K562 (cell line): ENCODE results near the gene MIB2. TPM values are rescaled to one million over a fixed set of nuclear protein-coding genes. Genes with fewer than 3 reads are reported as not detected.

Source experiments
- ARID1B ChIP-seq: fragments of 450-650 bp; IDR thresholded peaks from 2 replicates; pipeline ENCODE4 v1.6.1; 2016; ENCODE audit warnings: antibody characterized with exemption, mild to moderate bottlenecking, inconsistent platforms
- C11orf30 ChIP-seq: fragments of 450-650 bp; IDR thresholded peaks from 2 replicates; pipeline ENCODE4 v1.6.1; 2016; ENCODE audit warnings: low read depth, mild to moderate bottlenecking
- GABPB1 ChIP-seq: sonication (generic); formaldehyde crosslinking; IDR thresholded peaks from 2 replicates; pipeline ENCODE4 v1.8.0; 2022; ENCODE audit warnings: mild to moderate bottlenecking, missing genetic modification reagents
- L3MBTL2 ChIP-seq: fragments of 450-650 bp; IDR thresholded peaks from 2 replicates; pipeline ENCODE4 v1.6.1; 2016; ENCODE audit warnings: mild to moderate bottlenecking, moderate library complexity
- NRF1 ChIP-seq, 2 experiments: fragments of 450-650 bp; IDR thresholded peaks in 1 of 2; conservative IDR thresholded peaks in 1 of 2; 2 replicates each; pipeline ENCODE4 v1.6.1; 2014; ENCODE audit warnings: mild to moderate bottlenecking in 2 of 2
- PHF20 ChIP-seq: fragments of 450-650 bp; IDR thresholded peaks from 2 replicates; pipeline ENCODE4 v1.6.1; 2018; ENCODE audit not compliant: partially characterized antibody
- TOE1 ChIP-seq, 2 experiments: fragments of 450-650 bp in 1 of 2; sonication (generic) in 1 of 2; formaldehyde crosslinking in 1 of 2; IDR thresholded peaks; 2 replicates each; pipeline versions ENCODE4 v1.7.1 to v1.8.0; 2016 to 2022; ENCODE audit warnings: borderline replicate concordance in 2 of 2, mild to moderate bottlenecking in 2 of 2, antibody characterized with exemption in 1 of 2, inconsistent platforms in 1 of 2, low read depth in 1 of 2, missing genetic modification reagents in 1 of 2, moderate library complexity in 1 of 2
- ZFP36 ChIP-seq: fragments of 150-350 bp; IDR thresholded peaks from 2 replicates; pipeline ENCODE4 v1.6.1; 2018; ENCODE audit warnings: low read length, low read depth; ENCODE audit not compliant: partially characterized antibody
- ZNF121 ChIP-seq: sonication (generic); formaldehyde crosslinking; conservative IDR thresholded peaks from 2 replicates; pipeline ENCODE4 v1.8.0; 2022; ENCODE audit warnings: missing genetic modification reagents
- ZNF583 ChIP-seq: fragments of 250-450 bp; sonication (Bioruptor Pico); IDR thresholded peaks from 2 replicates; pipeline ENCODE4 v1.4.0; 2020
- ZNF717 ChIP-seq: fragments of 250-450 bp; sonication (Bioruptor Pico); IDR thresholded peaks from 2 replicates; pipeline ENCODE4 v1.5.0; 2021
- polyA plus RNA-seq, 8 experiments: library from polyadenylated mRNA; depleted of rRNA in 4 of 8; stranded (reverse) in 5 of 8; unstranded in 3 of 8; fragments of >200 nt; fragmentation: Nextera tagmentation in 2 of 8; fragmentation: Illumina TruSeq in 1 of 8; extraction: Ambion mirVana in 2 of 8; extraction: Trizol in 1 of 8; gene quantifications; 2 replicates each; pipeline versions ENCODE4 v1.2.1 to v1.2.3, GENCODE V29; 2011 to 2014; ENCODE audit warnings: inconsistent platforms in 1 of 8, missing spikeins in 1 of 8
- total RNA-seq, 7 experiments: library from RNA; depleted of rRNA in 6 of 7; stranded (reverse); fragments of >200 nt in 6 of 7; fragmentation: Illumina TruSeq in 2 of 7; extraction: Trizol in 2 of 7; gene quantifications; 2 replicates each; pipeline versions ENCODE4 v1.2.1 to v1.2.3, GENCODE V29; 2011 to 2021; ENCODE audit warnings: low replicate concordance in 1 of 7
- TF ChIP-seq, protein P1 (sequence below): fragments of 450-650 bp; IDR thresholded peaks from 2 replicates; pipeline ENCODE4 v1.6.1; 2014; ENCODE audit warnings: low read depth, mild to moderate bottlenecking, moderate library complexity, borderline replicate concordance
- TF ChIP-seq, protein P2 (sequence below): sonication (generic); formaldehyde crosslinking; IDR thresholded peaks from 2 replicates; pipeline ENCODE4 v1.8.1; 2022; ENCODE audit warnings: missing genetic modification reagents
- TF ChIP-seq, protein P3 (sequence below): sonication (generic); formaldehyde crosslinking; IDR thresholded peaks from 2 replicates; pipeline ENCODE4 v1.8.0; 2022; ENCODE audit warnings: mild to moderate bottlenecking, missing genetic modification reagents
- TF ChIP-seq, protein P4 (sequence below): fragments of 250-450 bp; sonication (Bioruptor Pico); IDR thresholded peaks from 2 replicates; pipeline ENCODE4 v1.5.0; 2021; ENCODE audit warnings: mild to moderate bottlenecking, moderate library complexity

MIB2 gene
- total and polyA plus RNA-seq, 9 of the 15 experiments (the other 6 are each of a cell fraction or from before 2014, with no cell fraction given), result 0.04 to 17.0 (median 4.9) TPM; not detected in 1

DNA sequence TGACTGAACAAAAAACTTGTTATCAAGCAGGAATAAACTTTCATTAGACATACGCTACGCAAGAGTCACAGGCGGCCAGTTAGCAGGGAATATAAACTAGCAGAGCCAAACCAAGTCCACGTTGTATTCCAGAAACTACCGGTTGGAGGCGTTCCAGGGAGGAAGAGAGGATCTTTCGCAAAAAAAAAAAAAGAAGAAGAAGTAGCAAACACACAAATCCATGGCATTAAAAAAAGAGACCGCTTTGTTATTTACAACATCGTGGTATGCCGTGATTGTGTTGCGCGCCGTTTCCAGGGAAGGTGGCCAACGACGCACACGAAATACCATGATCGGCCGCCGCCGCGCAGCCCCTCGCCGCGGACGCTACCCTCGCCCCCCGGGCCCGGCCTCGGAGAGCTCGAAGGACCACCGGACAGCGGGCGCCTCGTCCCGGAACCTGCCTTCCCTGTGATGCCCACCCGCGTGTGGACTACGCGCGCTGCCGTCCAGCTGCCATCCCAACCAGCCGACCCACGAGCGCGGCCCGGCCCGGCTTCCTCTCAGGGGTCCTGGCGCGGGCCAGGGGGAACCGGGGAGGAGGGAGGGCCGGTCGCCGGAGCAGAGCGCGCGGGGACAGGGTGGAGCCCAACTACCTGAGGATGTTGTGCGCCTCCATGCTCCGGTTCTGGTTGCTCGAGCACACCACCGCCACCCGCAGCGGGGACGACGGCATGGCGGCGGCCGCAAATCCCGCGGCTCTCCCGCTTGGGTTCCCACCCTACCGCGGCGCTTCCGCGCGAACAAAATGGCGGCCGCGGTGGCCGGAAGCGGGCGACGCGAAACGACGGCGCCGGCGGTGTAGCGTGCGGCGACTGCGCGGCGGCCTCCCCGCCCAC, 41.2 kb upstream of the MIB2 start (continued):
- 0 out of 2 replicates have a peak, but pooled peaks have one; percentile 31 for TF ChIP-seq ZNF717 (CRISPR knock-in tag)
- no peak for TF ChIP-seq C11orf30
- TF ChIP-seq ZNF121 (CRISPR knock-in tag), result no peak
- TF ChIP-seq TOE1 (IDR thresholded peaks at IDR 0.05; ENCODE audit: borderline replicate concordance), result no peak; the same call in 1 of the 2 replicates
- no peak; the same call in none of the 2 replicates for TF ChIP-seq TOE1 (CRISPR knock-in tag; IDR thresholded peaks at IDR 0.05; ENCODE audit: borderline replicate concordance, low read depth)
- no peak for TF ChIP-seq ZNF583
- TF ChIP-seq, protein P1, sequence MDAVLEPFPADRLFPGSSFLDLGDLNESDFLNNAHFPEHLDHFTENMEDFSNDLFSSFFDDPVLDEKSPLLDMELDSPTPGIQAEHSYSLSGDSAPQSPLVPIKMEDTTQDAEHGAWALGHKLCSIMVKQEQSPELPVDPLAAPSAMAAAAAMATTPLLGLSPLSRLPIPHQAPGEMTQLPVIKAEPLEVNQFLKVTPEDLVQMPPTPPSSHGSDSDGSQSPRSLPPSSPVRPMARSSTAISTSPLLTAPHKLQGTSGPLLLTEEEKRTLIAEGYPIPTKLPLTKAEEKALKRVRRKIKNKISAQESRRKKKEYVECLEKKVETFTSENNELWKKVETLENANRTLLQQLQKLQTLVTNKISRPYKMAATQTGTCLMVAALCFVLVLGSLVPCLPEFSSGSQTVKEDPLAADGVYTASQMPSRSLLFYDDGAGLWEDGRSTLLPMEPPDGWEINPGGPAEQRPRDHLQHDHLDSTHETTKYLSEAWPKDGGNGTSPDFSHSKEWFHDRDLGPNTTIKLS, result no peak
- TF ChIP-seq ZFP36, result no peak
- TF ChIP-seq, protein P2, sequence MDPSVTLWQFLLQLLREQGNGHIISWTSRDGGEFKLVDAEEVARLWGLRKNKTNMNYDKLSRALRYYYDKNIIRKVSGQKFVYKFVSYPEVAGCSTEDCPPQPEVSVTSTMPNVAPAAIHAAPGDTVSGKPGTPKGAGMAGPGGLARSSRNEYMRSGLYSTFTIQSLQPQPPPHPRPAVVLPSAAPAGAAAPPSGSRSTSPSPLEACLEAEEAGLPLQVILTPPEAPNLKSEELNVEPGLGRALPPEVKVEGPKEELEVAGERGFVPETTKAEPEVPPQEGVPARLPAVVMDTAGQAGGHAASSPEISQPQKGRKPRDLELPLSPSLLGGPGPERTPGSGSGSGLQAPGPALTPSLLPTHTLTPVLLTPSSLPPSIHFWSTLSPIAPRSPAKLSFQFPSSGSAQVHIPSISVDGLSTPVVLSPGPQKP, result peak; percentile 78; the same call in 1 of the 2 replicates
- TF ChIP-seq GABPB1, result peak; percentile 52
- TF ChIP-seq, protein P3, sequence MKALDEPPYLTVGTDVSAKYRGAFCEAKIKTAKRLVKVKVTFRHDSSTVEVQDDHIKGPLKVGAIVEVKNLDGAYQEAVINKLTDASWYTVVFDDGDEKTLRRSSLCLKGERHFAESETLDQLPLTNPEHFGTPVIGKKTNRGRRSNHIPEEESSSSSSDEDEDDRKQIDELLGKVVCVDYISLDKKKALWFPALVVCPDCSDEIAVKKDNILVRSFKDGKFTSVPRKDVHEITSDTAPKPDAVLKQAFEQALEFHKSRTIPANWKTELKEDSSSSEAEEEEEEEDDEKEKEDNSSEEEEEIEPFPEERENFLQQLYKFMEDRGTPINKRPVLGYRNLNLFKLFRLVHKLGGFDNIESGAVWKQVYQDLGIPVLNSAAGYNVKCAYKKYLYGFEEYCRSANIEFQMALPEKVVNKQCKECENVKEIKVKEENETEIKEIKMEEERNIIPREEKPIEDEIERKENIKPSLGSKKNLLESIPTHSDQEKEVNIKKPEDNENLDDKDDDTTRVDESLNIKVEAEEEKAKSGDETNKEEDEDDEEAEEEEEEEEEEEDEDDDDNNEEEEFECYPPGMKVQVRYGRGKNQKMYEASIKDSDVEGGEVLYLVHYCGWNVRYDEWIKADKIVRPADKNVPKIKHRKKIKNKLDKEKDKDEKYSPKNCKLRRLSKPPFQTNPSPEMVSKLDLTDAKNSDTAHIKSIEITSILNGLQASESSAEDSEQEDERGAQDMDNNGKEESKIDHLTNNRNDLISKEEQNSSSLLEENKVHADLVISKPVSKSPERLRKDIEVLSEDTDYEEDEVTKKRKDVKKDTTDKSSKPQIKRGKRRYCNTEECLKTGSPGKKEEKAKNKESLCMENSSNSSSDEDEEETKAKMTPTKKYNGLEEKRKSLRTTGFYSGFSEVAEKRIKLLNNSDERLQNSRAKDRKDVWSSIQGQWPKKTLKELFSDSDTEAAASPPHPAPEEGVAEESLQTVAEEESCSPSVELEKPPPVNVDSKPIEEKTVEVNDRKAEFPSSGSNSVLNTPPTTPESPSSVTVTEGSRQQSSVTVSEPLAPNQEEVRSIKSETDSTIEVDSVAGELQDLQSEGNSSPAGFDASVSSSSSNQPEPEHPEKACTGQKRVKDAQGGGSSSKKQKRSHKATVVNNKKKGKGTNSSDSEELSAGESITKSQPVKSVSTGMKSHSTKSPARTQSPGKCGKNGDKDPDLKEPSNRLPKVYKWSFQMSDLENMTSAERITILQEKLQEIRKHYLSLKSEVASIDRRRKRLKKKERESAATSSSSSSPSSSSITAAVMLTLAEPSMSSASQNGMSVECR (CRISPR knock-in tag), result peak; percentile 37; the same call in 1 of the 2 replicates
- TF ChIP-seq ARID1B, result no peak
- TF ChIP-seq NRF1 (conservative IDR thresholded peaks at IDR 0.05 in 1 of 2, IDR thresholded peaks at IDR 0.05 in 1 of 2), result peak in 1 of 2 experiments; percentile 72; a peak in 2 of 4 replicates
- TF ChIP-seq L3MBTL2, result no peak; the same call in 1 of the 2 replicates
- peak; percentile 68 for TF ChIP-seq PHF20
- TF ChIP-seq, protein P4, sequence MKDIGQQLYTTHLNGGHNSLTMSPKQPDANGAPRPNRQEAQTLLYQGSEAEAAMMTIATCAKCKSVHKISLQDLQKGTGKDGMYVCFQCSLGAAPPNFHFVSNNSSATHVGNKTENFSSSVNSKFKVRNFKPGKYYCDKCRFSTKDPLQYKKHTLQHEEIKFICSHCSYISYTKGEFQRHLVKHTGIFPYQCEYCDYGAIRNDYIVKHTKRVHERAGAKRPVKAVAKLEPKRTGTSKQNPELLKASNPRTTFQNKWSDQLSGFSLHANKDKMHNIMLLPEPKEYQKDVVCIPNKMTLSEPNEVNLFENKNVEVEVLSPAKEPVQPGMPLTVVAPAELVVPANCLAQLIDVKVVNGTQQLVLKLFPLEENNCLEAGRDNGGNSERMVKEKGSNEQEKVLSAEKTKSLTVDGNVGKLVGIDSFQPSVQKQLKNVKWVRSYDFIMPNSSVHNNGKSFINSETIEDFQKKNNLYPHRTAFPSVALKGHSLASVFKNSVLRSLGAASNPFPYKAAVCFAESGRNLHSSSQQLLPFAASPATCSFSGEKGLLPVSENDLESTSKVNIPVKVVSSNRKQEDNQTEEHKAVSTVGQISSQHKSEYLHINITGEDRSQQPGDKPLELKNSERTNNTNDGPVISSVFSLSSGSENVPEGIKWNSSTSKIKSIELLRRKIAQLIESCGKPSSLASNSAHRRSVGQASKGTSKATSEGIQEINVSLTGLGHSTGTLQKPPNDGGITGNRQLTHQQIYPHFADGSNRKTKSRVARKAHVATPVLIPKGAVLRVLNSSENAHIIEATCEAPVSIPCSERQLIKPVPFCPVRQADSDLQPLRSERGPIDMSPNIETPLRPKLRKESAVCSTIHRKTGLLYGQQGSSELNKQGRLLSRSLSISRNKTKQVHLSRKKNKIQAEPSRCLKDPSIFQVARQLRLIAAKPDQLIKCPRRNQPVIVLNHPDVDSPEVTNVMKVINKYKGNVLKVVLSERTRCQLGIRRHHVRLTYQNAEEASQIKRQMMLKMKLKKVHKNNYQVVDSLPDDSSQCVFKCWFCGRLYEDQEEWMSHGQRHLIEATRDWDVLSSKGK, result no peak
